Liver (tissue), 9 donors: Measurements from ENCODE around the gene LIPC. TPM values are rescaled to one million over a fixed set of nuclear protein-coding genes. Genes with fewer than 3 reads are reported as not detected.

Source experiments
- DNase-seq: peaks from one replicate; pipeline ENCODE4 v3.0.0-alpha.2; 2017; ENCODE audit warnings: low spot score
- H3K27ac ChIP-seq, 2 donors: one replicate each; pipeline ENCODE4 v1.7.0; 2013; ENCODE audit warnings: inconsistent platforms in 2 of 2, low read length in 2 of 2, control low read depth in 1 of 2, low read depth in 1 of 2, mild to moderate bottlenecking in 1 of 2
- H3K27me3 ChIP-seq, 4 donors: one replicate each; pipeline versions ENCODE4 v1.6.1 to v1.7.0; 2013; ENCODE audit warnings: low read length in 3 of 4, inconsistent platforms in 1 of 4, mild to moderate bottlenecking in 1 of 4, moderate library complexity in 1 of 4; ENCODE audit not compliant: control insufficient read depth in 4 of 4, insufficient read depth in 4 of 4
- H3K36me3 ChIP-seq, 4 donors: one replicate each; pipeline versions ENCODE4 v1.6.1 to v1.7.0; 2013; ENCODE audit warnings: low read length in 3 of 4, mild to moderate bottlenecking in 3 of 4, low read depth in 1 of 4, moderate library complexity in 1 of 4; ENCODE audit not compliant: control insufficient read depth in 4 of 4, insufficient read depth in 3 of 4
- H3K4me1 ChIP-seq, 4 donors: one replicate each; pipeline versions ENCODE4 v1.6.1 to v1.7.0; 2013; ENCODE audit warnings: low read length in 3 of 4, mild to moderate bottlenecking in 3 of 4, moderate library complexity in 1 of 4; ENCODE audit not compliant: control insufficient read depth in 4 of 4, insufficient read depth in 4 of 4
- H3K4me3 ChIP-seq, 3 donors: one replicate each; pipeline versions ENCODE4 v1.6.1 to v1.7.0; 2013; ENCODE audit warnings: low read length in 3 of 3, control low read depth in 1 of 3, low read depth in 1 of 3, mild to moderate bottlenecking in 1 of 3
- H3K9ac ChIP-seq, 2 donors: one replicate each; pipeline ENCODE4 v1.7.0; 2013; ENCODE audit warnings: low read length in 2 of 2, mild to moderate bottlenecking in 2 of 2, moderate library complexity in 2 of 2, control low read depth in 1 of 2, low read depth in 1 of 2
- H3K9me3 ChIP-seq, 4 donors: one replicate each; pipeline versions ENCODE4 v1.6.1 to v1.7.0; 2013; ENCODE audit warnings: low read length in 3 of 4; ENCODE audit not compliant: control insufficient read depth in 4 of 4
- EGR1 ChIP-seq, 2 donors: IDR thresholded peaks; 2 replicates each; pipeline ENCODE4 v1.6.1; 2016 to 2018; ENCODE audit warnings: antibody characterized with exemption in 2 of 2, low read depth in 2 of 2
- HNF4A ChIP-seq, 2 donors: conservative IDR thresholded peaks; 2 replicates each; pipeline ENCODE4 v1.6.1; 2016; ENCODE audit warnings: antibody characterized with exemption in 2 of 2, mild to moderate bottlenecking in 2 of 2
- HNF4G ChIP-seq: IDR thresholded peaks from 2 replicates; pipeline ENCODE4 v1.6.1; 2016; ENCODE audit warnings: antibody characterized with exemption
- RAD21 ChIP-seq, 2 donors: IDR thresholded peaks; 2 replicates each; pipeline ENCODE4 v1.6.1; 2016; ENCODE audit warnings: antibody characterized with exemption in 2 of 2, mild to moderate bottlenecking in 2 of 2
- RXRA ChIP-seq, 2 donors: IDR thresholded peaks; 2 replicates each; pipeline ENCODE4 v1.6.1; 2017 to 2018; ENCODE audit warnings: antibody characterized with exemption in 2 of 2, mild to moderate bottlenecking in 1 of 2
- SP1 ChIP-seq: IDR thresholded peaks from 2 replicates; pipeline ENCODE4 v1.6.1; 2018; ENCODE audit warnings: antibody characterized with exemption, mild to moderate bottlenecking
- TAF1 ChIP-seq: conservative IDR thresholded peaks from 2 replicates; pipeline ENCODE4 v1.6.1; 2016; ENCODE audit warnings: antibody characterized with exemption, mild to moderate bottlenecking
- YY1 ChIP-seq: IDR thresholded peaks from 2 replicates; pipeline ENCODE4 v1.6.1; 2016; ENCODE audit warnings: antibody characterized with exemption, mild to moderate bottlenecking
- WGBS: extraction: QIAGEN DNeasy Blood & Tissue Kit; methylation state at CpG from one replicate; pipeline ENCODE4 v1.1.7; 2013; 5-methylcytosine and 5-hydroxymethylcytosine counted together
- polyA plus RNA-seq, 2 donors: library from polyadenylated mRNA; stranded (reverse) in 1 of 2; unstranded in 1 of 2; fragments of 200-250 nt in 1 of 2; fragments of >200 nt in 1 of 2; fragmentation: Nextera tagmentation in 1 of 2; extraction: Ambion mirVana in 1 of 2; gene quantifications; one replicate each; pipeline versions ENCODE4 v1.2.1 to v1.2.3, GENCODE V29; 2013 to 2015
- total RNA-seq, 2 donors: library from RNA; depleted of rRNA; stranded (reverse); fragments of >200 nt; gene quantifications; one replicate each; pipeline ENCODE4 v1.2.3, GENCODE V29; 2014
- TF ChIP-seq, protein P1 (sequence below): fragments of 150-350 bp; IDR thresholded peaks from 2 replicates; pipeline ENCODE4 v1.5.1; 2017; ENCODE audit warnings: improper control_type of control experiment, low read depth, low read length; ENCODE audit not compliant: missing input control
- TF ChIP-seq, protein P2 (sequence below): IDR thresholded peaks from 2 replicates; pipeline ENCODE4 v1.6.1; 2016; ENCODE audit warnings: antibody characterized with exemption
- TF ChIP-seq, protein P3 (sequence below): IDR thresholded peaks from 2 replicates; pipeline ENCODE4 v1.6.1; 2016; ENCODE audit warnings: antibody characterized with exemption, mild to moderate bottlenecking
- TF ChIP-seq, protein P4 (sequence below): IDR thresholded peaks from 2 replicates; pipeline ENCODE4 v1.6.1; 2016; ENCODE audit warnings: antibody characterized with exemption
- donor health status: healthy.
- donor health status: healthy.
- donor health status: healthy.
- donor health status: healthy.
- donor health status: healthy.

LIPC gene
- total and polyA plus RNA-seq, 4 donors: 60.1 to 268 (median 131) TPM

DNA sequence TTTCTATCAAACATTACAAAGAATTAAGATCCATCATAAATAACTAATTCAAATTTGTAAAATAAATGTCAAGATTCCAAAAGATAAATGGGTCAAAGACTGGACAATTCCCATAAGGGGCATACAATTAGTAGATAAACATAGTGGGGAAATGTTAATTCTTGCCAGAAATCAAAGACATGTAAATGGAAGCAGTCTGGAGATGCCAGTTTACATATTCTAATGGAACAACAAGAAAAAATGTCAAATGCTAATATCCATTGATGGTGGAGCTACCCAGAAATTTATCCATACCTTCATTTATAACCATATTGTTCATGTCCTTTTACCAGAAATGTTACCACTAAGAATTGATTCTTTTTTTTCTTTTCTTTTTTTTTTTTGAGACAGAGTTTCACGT, 13.7 kb upstream of the LIPC start:
- WGBS: 92% methylated on average over 1 of the region's 1 CpG

DNA sequence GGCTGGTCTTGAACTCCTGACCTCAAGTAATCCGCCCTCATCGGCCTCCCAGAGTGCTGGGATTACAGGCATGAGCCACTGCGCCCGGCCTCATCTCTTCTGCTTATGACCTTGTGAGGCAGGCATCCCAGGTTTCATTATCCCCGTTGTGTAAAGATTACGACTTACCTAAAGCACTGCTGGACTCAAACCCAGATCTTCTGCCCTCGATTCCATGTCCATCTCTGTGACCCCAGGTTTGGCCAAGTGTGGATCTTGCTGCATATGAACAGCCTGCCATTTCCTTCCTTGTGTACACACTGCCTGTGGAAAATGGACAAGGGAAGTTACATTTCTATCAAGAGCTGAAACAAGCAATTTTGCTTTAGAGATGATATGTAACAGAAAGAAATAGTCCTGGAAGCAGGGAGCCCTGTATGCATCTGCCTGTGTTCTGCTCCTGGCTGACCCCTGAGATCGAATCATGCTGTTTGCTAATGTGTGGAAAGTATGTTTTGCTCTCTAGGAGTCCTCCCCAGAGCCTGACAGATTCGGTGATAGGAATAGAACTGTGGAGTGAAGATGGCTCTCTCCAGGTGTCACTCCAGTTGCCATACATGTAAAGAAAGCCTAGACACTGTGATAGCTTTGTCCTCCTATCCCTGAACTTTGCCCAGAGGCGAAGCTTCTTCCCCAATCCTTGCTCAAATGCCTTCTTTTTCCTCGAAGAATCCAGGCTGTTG, 11.8 kb upstream of the LIPC start:
- no peaks in the 10 kb centered on the region for H3K9me3 ChIP-seq
- TF ChIP-seq TAF1 (no peak), EGR1 (IDR thresholded peaks at IDR 0.05; ENCODE audit: low read depth in 2 of 2) (no peak), RXRA (IDR thresholded peaks at IDR 0.05) (peak in 1 of 2 donors; percentile 36), RAD21 (IDR thresholded peaks at IDR 0.05) (peak in 1 of 2 donors; percentile 6), SP1 (no peak), HNF4A (conservative IDR thresholded peaks at IDR 0.05) (peak; percentile 51 to 54), HNF4G (no peak), YY1 (peak; percentile 18)
- TF ChIP-seq, protein P1, sequence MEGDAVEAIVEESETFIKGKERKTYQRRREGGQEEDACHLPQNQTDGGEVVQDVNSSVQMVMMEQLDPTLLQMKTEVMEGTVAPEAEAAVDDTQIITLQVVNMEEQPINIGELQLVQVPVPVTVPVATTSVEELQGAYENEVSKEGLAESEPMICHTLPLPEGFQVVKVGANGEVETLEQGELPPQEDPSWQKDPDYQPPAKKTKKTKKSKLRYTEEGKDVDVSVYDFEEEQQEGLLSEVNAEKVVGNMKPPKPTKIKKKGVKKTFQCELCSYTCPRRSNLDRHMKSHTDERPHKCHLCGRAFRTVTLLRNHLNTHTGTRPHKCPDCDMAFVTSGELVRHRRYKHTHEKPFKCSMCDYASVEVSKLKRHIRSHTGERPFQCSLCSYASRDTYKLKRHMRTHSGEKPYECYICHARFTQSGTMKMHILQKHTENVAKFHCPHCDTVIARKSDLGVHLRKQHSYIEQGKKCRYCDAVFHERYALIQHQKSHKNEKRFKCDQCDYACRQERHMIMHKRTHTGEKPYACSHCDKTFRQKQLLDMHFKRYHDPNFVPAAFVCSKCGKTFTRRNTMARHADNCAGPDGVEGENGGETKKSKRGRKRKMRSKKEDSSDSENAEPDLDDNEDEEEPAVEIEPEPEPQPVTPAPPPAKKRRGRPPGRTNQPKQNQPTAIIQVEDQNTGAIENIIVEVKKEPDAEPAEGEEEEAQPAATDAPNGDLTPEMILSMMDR: no peak
- TF ChIP-seq, protein P2, sequence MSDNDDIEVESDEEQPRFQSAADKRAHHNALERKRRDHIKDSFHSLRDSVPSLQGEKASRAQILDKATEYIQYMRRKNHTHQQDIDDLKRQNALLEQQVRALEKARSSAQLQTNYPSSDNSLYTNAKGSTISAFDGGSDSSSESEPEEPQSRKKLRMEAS: no peak
- TF ChIP-seq, protein P3, sequence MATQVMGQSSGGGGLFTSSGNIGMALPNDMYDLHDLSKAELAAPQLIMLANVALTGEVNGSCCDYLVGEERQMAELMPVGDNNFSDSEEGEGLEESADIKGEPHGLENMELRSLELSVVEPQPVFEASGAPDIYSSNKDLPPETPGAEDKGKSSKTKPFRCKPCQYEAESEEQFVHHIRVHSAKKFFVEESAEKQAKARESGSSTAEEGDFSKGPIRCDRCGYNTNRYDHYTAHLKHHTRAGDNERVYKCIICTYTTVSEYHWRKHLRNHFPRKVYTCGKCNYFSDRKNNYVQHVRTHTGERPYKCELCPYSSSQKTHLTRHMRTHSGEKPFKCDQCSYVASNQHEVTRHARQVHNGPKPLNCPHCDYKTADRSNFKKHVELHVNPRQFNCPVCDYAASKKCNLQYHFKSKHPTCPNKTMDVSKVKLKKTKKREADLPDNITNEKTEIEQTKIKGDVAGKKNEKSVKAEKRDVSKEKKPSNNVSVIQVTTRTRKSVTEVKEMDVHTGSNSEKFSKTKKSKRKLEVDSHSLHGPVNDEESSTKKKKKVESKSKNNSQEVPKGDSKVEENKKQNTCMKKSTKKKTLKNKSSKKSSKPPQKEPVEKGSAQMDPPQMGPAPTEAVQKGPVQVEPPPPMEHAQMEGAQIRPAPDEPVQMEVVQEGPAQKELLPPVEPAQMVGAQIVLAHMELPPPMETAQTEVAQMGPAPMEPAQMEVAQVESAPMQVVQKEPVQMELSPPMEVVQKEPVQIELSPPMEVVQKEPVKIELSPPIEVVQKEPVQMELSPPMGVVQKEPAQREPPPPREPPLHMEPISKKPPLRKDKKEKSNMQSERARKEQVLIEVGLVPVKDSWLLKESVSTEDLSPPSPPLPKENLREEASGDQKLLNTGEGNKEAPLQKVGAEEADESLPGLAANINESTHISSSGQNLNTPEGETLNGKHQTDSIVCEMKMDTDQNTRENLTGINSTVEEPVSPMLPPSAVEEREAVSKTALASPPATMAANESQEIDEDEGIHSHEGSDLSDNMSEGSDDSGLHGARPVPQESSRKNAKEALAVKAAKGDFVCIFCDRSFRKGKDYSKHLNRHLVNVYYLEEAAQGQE: no peak
- TF ChIP-seq, protein P4, sequence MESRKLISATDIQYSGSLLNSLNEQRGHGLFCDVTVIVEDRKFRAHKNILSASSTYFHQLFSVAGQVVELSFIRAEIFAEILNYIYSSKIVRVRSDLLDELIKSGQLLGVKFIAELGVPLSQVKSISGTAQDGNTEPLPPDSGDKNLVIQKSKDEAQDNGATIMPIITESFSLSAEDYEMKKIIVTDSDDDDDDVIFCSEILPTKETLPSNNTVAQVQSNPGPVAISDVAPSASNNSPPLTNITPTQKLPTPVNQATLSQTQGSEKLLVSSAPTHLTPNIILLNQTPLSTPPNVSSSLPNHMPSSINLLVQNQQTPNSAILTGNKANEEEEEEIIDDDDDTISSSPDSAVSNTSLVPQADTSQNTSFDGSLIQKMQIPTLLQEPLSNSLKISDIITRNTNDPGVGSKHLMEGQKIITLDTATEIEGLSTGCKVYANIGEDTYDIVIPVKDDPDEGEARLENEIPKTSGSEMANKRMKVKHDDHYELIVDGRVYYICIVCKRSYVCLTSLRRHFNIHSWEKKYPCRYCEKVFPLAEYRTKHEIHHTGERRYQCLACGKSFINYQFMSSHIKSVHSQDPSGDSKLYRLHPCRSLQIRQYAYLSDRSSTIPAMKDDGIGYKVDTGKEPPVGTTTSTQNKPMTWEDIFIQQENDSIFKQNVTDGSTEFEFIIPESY: no peak
- no peak overlapping the region for H3K4me3 ChIP-seq
- no peak for DNase-seq
- no peaks in the 10 kb centered on the region for H3K27me3 ChIP-seq
- peak overlapping the region; percentile 65 to 75 for H3K27ac ChIP-seq
- H3K9ac ChIP-seq: peak overlapping the region in 1 of 2 donors; percentile 29
- H3K36me3 ChIP-seq: no peaks in the 10 kb centered on the region
- 52% methylated on average over 11 of the region's 11 CpGs for WGBS
- H3K4me1 ChIP-seq: peaks cover 12 to 45% (median 37%) of the 10 kb centered on the region in 4 donors

More for the DNA sequence above, 13.7 kb upstream of the LIPC start:
- Histone ChIP-seq H3K27ac (no peak overlapping the region), H3K9me3 (no peaks in the 10 kb centered on the region), H3K4me3 (no peak overlapping the region), H3K27me3 (no peaks in the 10 kb centered on the region), H3K36me3 (no peaks in the 10 kb centered on the region), H3K4me1 (peaks cover 4 to 27% (median 21%) of the 10 kb centered on the region in 4 donors), H3K9ac (no peak overlapping the region)
- TF ChIP-seq, protein P2: no peak
- TF ChIP-seq YY1: no peak
- TF ChIP-seq, protein P1: no peak
- TF ChIP-seq HNF4A (conservative IDR thresholded peaks at IDR 0.05): no peak
- no peak for TF ChIP-seq RXRA (IDR thresholded peaks at IDR 0.05)
- DNase-seq: no peak
